GM12891 (cell line): ENCODE data around the gene CLRN3.

ENCODE experiments used
- POLR2A ChIP-seq: IDR thresholded peaks from 2 replicates; pipeline ENCODE4 v1.6.1; 2011; ENCODE audit warnings: low read depth, low read length, control low read depth
- POLR2AphosphoS5 ChIP-seq: IDR thresholded peaks from 2 replicates; pipeline ENCODE4 v1.6.1; 2011; ENCODE audit warnings: low read depth, low read length, control low read depth

- TF ChIP-seq POLR2A (no peak), POLR2AphosphoS5 (no peak)
These were observed 15.0 kb downstream of the CLRN3 start for GRCh38 chr10:127877699-127878098.
